ENCODE results near the gene GPAT3. TPM values are rescaled to one million over a fixed set of nuclear protein-coding genes. Genes with fewer than 3 reads are reported as not detected.

The GPAT3 gene
- total RNA-seq (2021; fragmentation: NEBNext Ultra II Directional; extraction: Animal tissue kit (Norgen Biotek cat#: 25700)) (1.8 and 2.0 TPM in 2 replicates), polyA plus RNA-seq (2011; rRNA removed) (0.23 and 0.93 TPM in 2 replicates), polyA minus RNA-seq (2011; rRNA and poly(A)+ RNA removed) (0.19 and 0.46 TPM in 2 replicates)
- polyA plus RNA-seq (2011; cell fraction: cytosol; rRNA removed): 0.54 TPM
- 1.1 TPM for polyA plus RNA-seq (2011; cell fraction: nucleus; rRNA removed)
- polyA plus RNA-seq (2012, experiment 1 of 2): 0.80 to 1.7 TPM (median 1.2 TPM) in 4 replicates
- 0.26 TPM for polyA plus RNA-seq (2012, experiment 2 of 2)
- polyA plus RNA-seq (2013, experiment 1 of 2): 2.6 TPM
- polyA plus RNA-seq (2013, experiment 2 of 2): 2.9 TPM
- polyA minus RNA-seq (2011; cell fraction: cytosol; rRNA and poly(A)+ RNA removed): not detected
- polyA minus RNA-seq (2011; cell fraction: nucleus; rRNA and poly(A)+ RNA removed): 1.2 TPM
- long read RNA-seq, experiment 1, partial matches to known transcripts: 0 of 2 reads
- long read RNA-seq, experiment 1, other reads (novel, unspliced or antisense): 1 of 2 reads
- long read RNA-seq, experiment 2: 0 reads

GRCh38 chr4:83535520-83536361 lies at the start of gene GPAT3:
Gene GPAT3, plus strand, starts transcription at chr4:83536108. Its CDS starts 515 bp downstream, at chr4:83536623.
- no peak for FAIRE-seq
- Histone ChIP-seq H3K56ac (replicated peaks; ENCODE audit: insufficient read length, low read depth, low read length) (no peak within 1 kb of the TSS), H3K9ac (replicated peaks in 1 of 4; ENCODE audit: extremely low read depth in 1 of 4, low read depth in 3 of 4, low read length in 3 of 4) (peak within 1 kb of the TSS in 2 of 4 experiments; percentile 13 to 46; a peak in 2 of 7 replicates), H3K4me2 (ENCODE audit: insufficient read depth in 1 of 2, low read depth in 2 of 2, low read length in 2 of 2) (peak within 1 kb of the TSS; percentile 93 to 96), H3K9me3 (ENCODE audit: insufficient read depth in 2 of 2, low read depth in 1 of 2, low read length in 1 of 2) (no peaks in the 10 kb centered on the region), H3K23ac (ENCODE audit: insufficient read length) (no peak within 1 kb of the TSS), H3K4ac (replicated peaks; ENCODE audit: insufficient read length, low read depth, low read length) (no peak within 1 kb of the TSS), H3K14ac (ENCODE audit: insufficient read length) (no peak within 1 kb of the TSS), H3K36me3 (ENCODE audit: control insufficient read depth in 2 of 4, insufficient read depth in 4 of 4, low read length in 3 of 4) (no peaks in the 10 kb centered on the region), H3K79me2 (ENCODE audit: control insufficient read depth in 1 of 2, insufficient read depth in 2 of 2, low read length in 2 of 2) (no peaks in the 10 kb centered on the region), H2AK5ac (ENCODE audit: low read depth, low read length) (no peak within 1 kb of the TSS), H4K91ac (replicated peaks; ENCODE audit: insufficient read length, low read length) (no peak within 1 kb of the TSS), H4K5ac (ENCODE audit: insufficient read length, low read depth, low read length) (no peak within 1 kb of the TSS), H3K18ac (ENCODE audit: extremely low read depth, low read length) (no peak within 1 kb of the TSS), H3K27me3 (replicated peaks in 1 of 4; ENCODE audit: control insufficient read depth in 3 of 4, extremely low read depth in 1 of 4, insufficient read depth in 3 of 4, low read length in 3 of 4) (peaks cover 21 to 57% (median 47%) of the 10 kb centered on the region in 4 experiments), H2BK12ac (ENCODE audit: low read depth, low read length) (0 out of 2 replicates have a peak within 1 kb of the TSS, but pooled peaks have one; percentile 42), H4K8ac (ENCODE audit: extremely low read depth, insufficient read depth, low read length) (no peak within 1 kb of the TSS), H3K4me3 (ENCODE audit: extremely low read depth in 1 of 4, insufficient read depth in 2 of 4, low read depth in 3 of 4, low read length in 4 of 4) (peak within 1 kb of the TSS; percentile 74 to 82 (median 77)), H4K20me1 (replicated peaks in 1 of 2; ENCODE audit: control insufficient read depth in 1 of 2, insufficient read depth in 2 of 2, low read length in 2 of 2) (no peaks in the 10 kb centered on the region), H2BK120ac (replicated peaks; ENCODE audit: low read depth, low read length) (no peak within 1 kb of the TSS), H2BK20ac (ENCODE audit: low read length) (no peak within 1 kb of the TSS), H3K4me1 (replicated peaks in 1 of 4; ENCODE audit: control insufficient read depth in 3 of 4, insufficient read depth in 4 of 4, low read length in 3 of 4) (peaks cover 0 to 2% (median 0%) of the 10 kb centered on the region in 4 experiments; a peak in 1 of 7 replicates), H3K27ac (ENCODE audit: low read depth, low read length) (no peak within 1 kb of the TSS), H2BK15ac (ENCODE audit: low read length) (no peak within 1 kb of the TSS), H3K79me1 (ENCODE audit: low read depth, low read length) (no peaks in the 10 kb centered on the region; the same call in 1 of the 2 replicates), H2BK5ac (ENCODE audit: low read depth, low read length) (no peak within 1 kb of the TSS), H2AFZ (ENCODE audit: low read length) (peak within 1 kb of the TSS; percentile 94), H3K23me2 (ENCODE audit: low read depth, low read length) (peaks cover 14% of the 10 kb centered on the region)
- POLR2A ChIA-PET (ENCODE audit: partially characterized antibody): interaction anchor here (1.3 kb wide), 1 partner anchor 17 kb away, joined by 4 read pairs; no protein-coding TSS in a partner anchor
- DNase-seq (ENCODE audit: low read depth in 1 of 2, low spot score in 2 of 2): peak in 1 of 2 experiments; percentile 77
- WGBS, 2 experiments (ENCODE audit: extremely low coverage in 1 of 2, insufficient coverage in 1 of 2, insufficient read length in 1 of 2, insufficient replicate concordance in 2 of 2, low coverage in 1 of 2, low lambda C conversion rate in 2 of 2, missing lambda C conversion rate in 1 of 2): 2% methylated on average over 50 of the region's 63 CpGs; no CpG with 5 or more reads in 1 of the 2 experiments
- CTCF ChIA-PET (ENCODE audit: partially characterized antibody): interaction anchor here (0.7 to 1.6 kb wide), 5 partner anchors 10 to 550 kb away, joined by 3 to 6 read pairs (median 3); no protein-coding TSS in a partner anchor
- TF ChIP-seq SP2 (IDR thresholded peaks at IDR 0.05; ENCODE audit: low read length) (no peak), CHD2 (IDR thresholded peaks at IDR 0.05; ENCODE audit: low read length) (no peak), SIN3A (conservative IDR thresholded peaks at IDR 0.05 in 1 of 2, IDR thresholded peaks at IDR 0.05 in 1 of 2; ENCODE audit: low read depth in 1 of 2, low read length in 2 of 2) (peak in 1 of 2 experiments; percentile 34; a peak in 1 of 4 replicates), BACH1 (IDR thresholded peaks at IDR 0.05; ENCODE audit: low read length) (no peak), SIRT6 (IDR thresholded peaks at IDR 0.05; ENCODE audit: low read length) (no peak), RFX5 (IDR thresholded peaks at IDR 0.05; ENCODE audit: borderline replicate concordance, low read depth, low read length) (no peak), SAP30 (IDR thresholded peaks at IDR 0.05; ENCODE audit: insufficient read depth, insufficient replicate concordance, low read length) (peak; percentile 76), YY1 (IDR thresholded peaks at IDR 0.05; ENCODE audit: low read depth, low read length) (no peak)

Data from H1 (cell line).